AG09319 (cell line): ENCODE results near the gene ETHE1.
A peak's percentile ranks its signal among the peaks of the same experiment; 100 is the strongest.

Source experiments
- DNase-seq: peaks from one replicate; pipeline ENCODE4 v3.0.0-alpha.2; 2010; ENCODE audit warnings: low read depth; ENCODE audit errors: extremely low read depth
- TF ChIP-seq, protein P1 (sequence below): IDR thresholded peaks from 2 replicates; pipeline ENCODE4 v1.5.1; 2011; ENCODE audit warnings: low read depth, mild to moderate bottlenecking, inconsistent platforms, low read length, moderate library complexity

Gene ETHE1

GRCh38 chr19:43505186-43505456 is 21.9 kb downstream of the ETHE1 start:
- no peak for DNase-seq
- TF ChIP-seq, protein P1, sequence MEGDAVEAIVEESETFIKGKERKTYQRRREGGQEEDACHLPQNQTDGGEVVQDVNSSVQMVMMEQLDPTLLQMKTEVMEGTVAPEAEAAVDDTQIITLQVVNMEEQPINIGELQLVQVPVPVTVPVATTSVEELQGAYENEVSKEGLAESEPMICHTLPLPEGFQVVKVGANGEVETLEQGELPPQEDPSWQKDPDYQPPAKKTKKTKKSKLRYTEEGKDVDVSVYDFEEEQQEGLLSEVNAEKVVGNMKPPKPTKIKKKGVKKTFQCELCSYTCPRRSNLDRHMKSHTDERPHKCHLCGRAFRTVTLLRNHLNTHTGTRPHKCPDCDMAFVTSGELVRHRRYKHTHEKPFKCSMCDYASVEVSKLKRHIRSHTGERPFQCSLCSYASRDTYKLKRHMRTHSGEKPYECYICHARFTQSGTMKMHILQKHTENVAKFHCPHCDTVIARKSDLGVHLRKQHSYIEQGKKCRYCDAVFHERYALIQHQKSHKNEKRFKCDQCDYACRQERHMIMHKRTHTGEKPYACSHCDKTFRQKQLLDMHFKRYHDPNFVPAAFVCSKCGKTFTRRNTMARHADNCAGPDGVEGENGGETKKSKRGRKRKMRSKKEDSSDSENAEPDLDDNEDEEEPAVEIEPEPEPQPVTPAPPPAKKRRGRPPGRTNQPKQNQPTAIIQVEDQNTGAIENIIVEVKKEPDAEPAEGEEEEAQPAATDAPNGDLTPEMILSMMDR, result no peak

- DNase-seq, result no peak
- TF ChIP-seq, protein P1, result no peak
Measured at GRCh38 chr19:43504426-43505185, 22.4 kb downstream of the ETHE1 start, which contains the start of gene PHLDB3. TSS of gene PHLDB3 (minus strand) at chr19:43504746. CDS start at chr19:43504118, 628 bp downstream.

DNA sequence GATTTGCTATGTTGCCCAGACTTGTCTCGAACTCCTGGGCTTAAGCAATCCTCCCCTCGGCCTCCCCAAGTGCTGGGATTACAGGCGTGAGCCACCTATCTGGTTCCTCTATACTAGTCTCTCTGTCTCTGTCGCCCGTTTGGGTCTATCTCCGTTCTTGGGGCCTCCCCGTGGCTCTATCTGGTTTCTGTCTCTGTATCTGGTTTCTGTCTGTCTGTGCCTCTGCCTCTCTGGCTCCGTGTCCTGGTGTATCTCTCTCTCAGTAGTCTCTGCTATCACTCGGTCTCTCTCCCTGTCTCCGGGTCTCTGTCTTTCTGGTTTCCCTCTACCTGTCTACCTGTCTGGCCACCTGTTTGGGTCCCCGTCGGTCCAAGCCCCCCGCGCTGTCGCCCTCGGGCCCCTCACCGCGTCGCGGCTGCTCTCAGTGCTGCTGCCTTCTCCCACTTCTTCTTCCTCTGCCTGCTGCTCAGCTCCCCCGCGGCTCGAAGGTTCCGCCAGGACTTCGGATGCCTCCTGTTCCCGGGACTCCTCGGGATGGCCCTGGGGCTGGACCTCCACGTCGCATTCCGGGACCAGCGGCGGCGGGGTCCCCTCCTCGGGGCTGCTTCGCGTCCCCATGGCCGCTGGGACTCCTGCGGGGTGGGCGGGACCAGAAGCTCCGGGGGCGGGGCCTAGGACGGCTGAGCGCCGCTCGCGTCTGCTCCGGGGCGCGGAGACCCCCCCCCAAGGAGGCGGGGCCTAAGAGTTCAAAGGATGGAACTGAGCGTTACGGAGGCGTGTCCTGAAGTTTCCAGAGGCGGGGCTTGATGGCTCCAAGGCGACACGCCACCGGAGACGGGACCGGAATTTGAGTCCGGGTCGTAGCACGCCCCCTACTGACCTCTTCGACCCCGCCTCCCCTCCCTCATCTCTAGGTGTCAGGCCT is 23.2 kb downstream of the ETHE1 start:
- TF ChIP-seq, protein P1, result peak; percentile 5; the same call in 1 of the 2 replicates
- DNase-seq, result peak; percentile 75

DNA sequence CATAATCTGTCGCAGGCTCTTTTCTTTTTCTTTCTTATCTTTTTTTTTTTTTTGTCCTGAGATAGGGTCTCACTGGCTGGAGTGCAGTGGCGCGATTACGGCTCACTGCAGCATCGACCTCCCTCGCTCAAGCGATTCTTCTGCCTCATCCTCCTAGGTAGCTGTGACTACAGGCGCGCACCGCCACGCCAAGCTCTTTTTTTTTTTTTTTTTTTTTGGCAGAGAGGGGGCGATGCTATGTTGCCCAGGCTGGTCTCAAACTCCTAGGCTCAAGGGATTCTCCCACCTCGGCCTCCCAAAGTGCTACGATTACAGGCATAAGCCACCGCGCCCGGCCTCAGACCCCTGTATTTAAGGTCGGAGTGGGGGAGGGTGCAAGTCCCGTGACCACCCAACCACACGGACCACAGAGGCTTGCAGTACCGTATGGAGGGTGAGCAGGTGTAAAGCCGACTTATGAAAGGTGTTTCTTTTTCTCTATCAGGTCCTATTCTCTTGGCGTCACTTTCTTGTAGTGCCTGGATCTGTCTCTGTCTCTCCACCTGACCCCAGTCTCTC is 24.5 kb downstream of the ETHE1 start:
- TF ChIP-seq, protein P1, result no peak
- DNase-seq, result no peak

DNA sequence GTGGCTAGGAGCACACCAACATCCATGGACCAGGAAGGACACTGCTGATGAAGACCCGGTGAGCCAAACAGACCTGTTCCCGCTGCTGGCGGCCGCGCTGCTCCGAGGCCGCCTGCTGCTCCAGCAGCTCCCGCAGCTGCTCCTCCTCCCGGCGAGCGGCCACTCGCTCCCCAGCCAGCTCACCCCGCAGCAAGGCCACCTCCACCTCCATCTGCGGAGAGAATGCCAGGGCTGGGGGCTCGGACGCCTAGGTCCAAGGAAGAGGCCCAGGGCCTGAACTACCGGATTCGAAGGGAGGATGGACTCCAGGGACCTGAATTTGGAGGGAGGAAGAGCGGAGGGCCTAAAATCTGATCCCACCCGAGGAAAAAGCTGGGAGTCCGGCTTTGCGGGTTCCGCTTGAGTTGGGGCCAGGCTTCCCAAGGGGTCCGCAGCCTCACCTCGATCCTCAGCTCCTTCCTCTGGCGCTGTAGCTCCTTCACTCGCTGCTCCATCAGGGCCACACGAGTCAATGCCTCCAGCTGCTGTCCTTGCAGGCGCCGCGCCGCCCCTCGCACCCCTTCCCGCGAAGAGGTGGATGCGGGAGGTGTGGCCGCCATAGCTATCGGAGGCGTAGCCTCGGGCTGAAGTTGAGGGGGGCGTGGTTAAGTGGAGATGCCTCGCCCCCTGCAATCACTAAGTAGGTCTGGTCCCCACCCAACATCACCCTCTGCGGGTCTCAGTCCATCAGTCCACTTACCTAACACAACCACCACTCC is 25.2 kb downstream of the ETHE1 start:
- DNase-seq, result no peak
- TF ChIP-seq, protein P1, result no peak

GRCh38 chr19:43499042-43499441 is 28.0 kb downstream of the ETHE1 start:
- TF ChIP-seq, protein P1, result no peak
- no peak for DNase-seq
